Ammon's horn (tissue), 1 donor: ENCODE results near the gene PGM5.

Source experiments
- DNase-seq: peaks from one replicate; pipeline ENCODE4 v3.0.0-alpha.2; 2016; ENCODE audit warnings: low spot score

PGM5 gene

GRCh38 chr9:68495247-68495646 is 138.8 kb downstream of the PGM5 start:
- no peak for DNase-seq

GRCh38 chr9:68496356-68496755 is 139.9 kb downstream of the PGM5 start:
- no peak for DNase-seq

GRCh38 chr9:68497629-68498028 is 141.2 kb downstream of the PGM5 start:
- no peak for DNase-seq

GRCh38 chr9:68498816-68499215 is 142.4 kb downstream of the PGM5 start:
- DNase-seq, result no peak

GRCh38 chr9:68500457-68501381 is 144.3 kb downstream of the PGM5 start:
- no peak for DNase-seq

- DNase-seq, result no peak
These were observed 145.9 kb downstream of the PGM5 start for GRCh38 chr9:68502279-68502678.

GRCh38 chr9:68505681-68506409 is 149.4 kb downstream of the PGM5 start:
- peak; percentile 16 for DNase-seq

GRCh38 chr9:68506551-68506950 is 150.1 kb downstream of the PGM5 start:
- no peak for DNase-seq

GRCh38 chr9:68507130-68507805 is 150.9 kb downstream of the PGM5 start:
- no peak for DNase-seq

- no peak for DNase-seq
These were observed 151.4 kb downstream of the PGM5 start for GRCh38 chr9:68507806-68508145.

- no peak for DNase-seq
These were observed 152.1 kb downstream of the PGM5 start for GRCh38 chr9:68508547-68508946.

GRCh38 chr9:68509689-68510088 is 153.3 kb downstream of the PGM5 start:
- no peak for DNase-seq

GRCh38 chr9:68513385-68513784 is 157.0 kb downstream of the PGM5 start:
- no peak for DNase-seq

GRCh38 chr9:68513981-68514380 is 157.6 kb downstream of the PGM5 start:
- DNase-seq, result no peak

- no peak for DNase-seq
These were observed 159.1 kb downstream of the PGM5 start for GRCh38 chr9:68515326-68516017.

- DNase-seq, result peak; percentile 60
These were observed 165.7 kb downstream of the PGM5 start for GRCh38 chr9:68522131-68522530.

GRCh38 chr9:68522954-68523353 is 166.5 kb downstream of the PGM5 start:
- DNase-seq, result no peak

- DNase-seq, result no peak
These were observed 167.0 kb downstream of the PGM5 start for GRCh38 chr9:68523367-68523936.

GRCh38 chr9:68530618-68531017 is 174.2 kb downstream of the PGM5 start:
- DNase-seq, result no peak

GRCh38 chr9:68532131-68532530 is 175.7 kb downstream of the PGM5 start:
- no peak for DNase-seq

GRCh38 chr9:68533678-68534077 is 177.3 kb downstream of the PGM5 start:
- DNase-seq, result peak; percentile 55
